Activated T-helper 1 cell treated with anti-CD3 and anti-CD28 coated beads, Interleukin-12 subunit alpha, Interleukin-12 subunit beta, Interleukin-2, Interleukin-4 antibody, amounts not matched to agents 30 ng/mL and 10 ng/mL and 1 ng/mL, durations not matched to agents 14 hours and 24 hours and 36 hours (primary cell): ENCODE data around the gene HDAC9. TPM values are rescaled to one million over a fixed set of nuclear protein-coding genes. Genes with fewer than 3 reads are reported as not detected.
A peak's percentile ranks its signal among the peaks of the same experiment; 100 is the strongest.

Experiments used
- DNase-seq: peaks from one replicate; pipeline ENCODE4 v3.0.0; 2021; ENCODE audit warnings: low spot score
- H3K27ac Mint-ChIP-seq: one replicate; pipeline ENCODE4 v1.8.0; 2021; ENCODE audit warnings: mild to moderate bottlenecking, mixed read lengths
- H3K27me3 Mint-ChIP-seq: one replicate; pipeline ENCODE4 v1.8.0; 2022; ENCODE audit warnings: mild to moderate bottlenecking, moderate library complexity, mixed read lengths; ENCODE audit not compliant: insufficient read depth
- H3K36me3 Mint-ChIP-seq: one replicate; pipeline ENCODE4 v1.8.0; 2021; ENCODE audit warnings: low read depth, mixed read lengths
- H3K4me1 Mint-ChIP-seq: one replicate; pipeline ENCODE4 v1.8.0; 2021; ENCODE audit warnings: low read depth, mixed read lengths
- H3K4me3 Mint-ChIP-seq: one replicate; pipeline ENCODE4 v1.8.0; 2021; ENCODE audit warnings: mild to moderate bottlenecking, moderate library complexity, mixed read lengths
- H3K9me3 Mint-ChIP-seq: one replicate; pipeline ENCODE4 v1.8.0; 2021; ENCODE audit warnings: mixed read lengths
- intact Hi-C: fragments of 100-400 bp; cut with micrococcal nuclease; formaldehyde crosslinking; loops from one replicate; pipeline ENCODE4 v1.15.1; 2024
- total RNA-seq: library from RNA; stranded (reverse); gene quantifications from 2 replicates; pipeline ENCODE4 v1.2.3, GENCODE V29; 2022

HDAC9 gene
- total RNA-seq, 1 donor from 2014 or later = 0.86 TPM

- intact Hi-C loops = no loop called here
- Mint-ChIP-seq H3K27me3 (no peaks in the 10 kb centered on the region), H3K4me1 (peaks cover 11% of the 10 kb centered on the region), H3K4me3 (no peak overlapping the region), H3K27ac (no peak overlapping the region), H3K9me3 (peaks cover 7% of the 10 kb centered on the region), H3K36me3 (no peaks in the 10 kb centered on the region)
- no peak for DNase-seq
Measured at GRCh38 chr7:18828994-18829857, 333.7 kb downstream of the HDAC9 start.

GRCh38 chr7:18829858-18830285 is 334.3 kb downstream of the HDAC9 start:
- intact Hi-C loops = no loop called here
- DNase-seq = no peak
- no peak overlapping the region for H3K27ac Mint-ChIP-seq
- H3K9me3 Mint-ChIP-seq = peaks cover 7% of the 10 kb centered on the region
- no peak overlapping the region for H3K4me3 Mint-ChIP-seq
- no peaks in the 10 kb centered on the region for H3K36me3 Mint-ChIP-seq
- no peaks in the 10 kb centered on the region for H3K27me3 Mint-ChIP-seq
- H3K4me1 Mint-ChIP-seq = peaks cover 11% of the 10 kb centered on the region

GRCh38 chr7:18831419-18831818 is 335.9 kb downstream of the HDAC9 start:
- no peaks in the 10 kb centered on the region for H3K36me3 Mint-ChIP-seq
- no peak overlapping the region for H3K27ac Mint-ChIP-seq
- intact Hi-C loops = no loop called here
- H3K4me1 Mint-ChIP-seq = peaks cover 15% of the 10 kb centered on the region
- DNase-seq = no peak
- H3K4me3 Mint-ChIP-seq = no peak overlapping the region
- H3K9me3 Mint-ChIP-seq = peaks cover 7% of the 10 kb centered on the region
- peaks cover 2% of the 10 kb centered on the region for H3K27me3 Mint-ChIP-seq

GRCh38 chr7:18831943-18832342 is 336.4 kb downstream of the HDAC9 start:
- Mint-ChIP-seq H3K36me3 (no peaks in the 10 kb centered on the region), H3K4me3 (no peak overlapping the region), H3K27me3 (peaks cover 2% of the 10 kb centered on the region), H3K27ac (no peak overlapping the region), H3K4me1 (peaks cover 15% of the 10 kb centered on the region), H3K9me3 (peaks cover 7% of the 10 kb centered on the region)
- intact Hi-C loops = no loop called here
- DNase-seq = no peak

GRCh38 chr7:18834577-18834976 is 339.0 kb downstream of the HDAC9 start:
- H3K9me3 Mint-ChIP-seq = peaks cover 7% of the 10 kb centered on the region
- peaks cover 11% of the 10 kb centered on the region for H3K4me1 Mint-ChIP-seq
- H3K4me3 Mint-ChIP-seq = no peak overlapping the region
- no peaks in the 10 kb centered on the region for H3K36me3 Mint-ChIP-seq
- intact Hi-C loops = no loop called here
- no peak overlapping the region for H3K27ac Mint-ChIP-seq
- peaks cover 2% of the 10 kb centered on the region for H3K27me3 Mint-ChIP-seq
- DNase-seq = no peak

GRCh38 chr7:18835001-18835690 is 339.6 kb downstream of the HDAC9 start:
- no peak overlapping the region for H3K4me3 Mint-ChIP-seq
- no peaks in the 10 kb centered on the region for H3K36me3 Mint-ChIP-seq
- H3K27me3 Mint-ChIP-seq = peaks cover 2% of the 10 kb centered on the region
- H3K27ac Mint-ChIP-seq = no peak overlapping the region
- H3K9me3 Mint-ChIP-seq = peaks cover 5% of the 10 kb centered on the region
- peaks cover 6% of the 10 kb centered on the region for H3K4me1 Mint-ChIP-seq
- no peak for DNase-seq
- intact Hi-C loops = no loop called here

GRCh38 chr7:18843979-18844378 is 348.4 kb downstream of the HDAC9 start:
- H3K9me3 Mint-ChIP-seq = peaks cover 16% of the 10 kb centered on the region
- H3K4me1 Mint-ChIP-seq = no peaks in the 10 kb centered on the region
- intact Hi-C loops = loop anchor here (1.0 kb wide), 1 partner anchor 15 kb away; no protein-coding TSS in a partner anchor
- no peaks in the 10 kb centered on the region for H3K36me3 Mint-ChIP-seq
- DNase-seq = no peak
- H3K27me3 Mint-ChIP-seq = no peaks in the 10 kb centered on the region
- H3K4me3 Mint-ChIP-seq = no peak overlapping the region
- H3K27ac Mint-ChIP-seq = no peak overlapping the region

GRCh38 chr7:18844735-18845134 is 349.2 kb downstream of the HDAC9 start:
- DNase-seq = no peak
- H3K27ac Mint-ChIP-seq = no peak overlapping the region
- H3K9me3 Mint-ChIP-seq = peaks cover 18% of the 10 kb centered on the region
- no peaks in the 10 kb centered on the region for H3K27me3 Mint-ChIP-seq
- intact Hi-C loops = loop anchor here (1.0 kb wide), 1 partner anchor 15 kb away; no protein-coding TSS in a partner anchor
- no peaks in the 10 kb centered on the region for H3K36me3 Mint-ChIP-seq
- H3K4me3 Mint-ChIP-seq = no peak overlapping the region
- no peaks in the 10 kb centered on the region for H3K4me1 Mint-ChIP-seq

- Mint-ChIP-seq H3K4me3 (no peak overlapping the region), H3K4me1 (no peaks in the 10 kb centered on the region), H3K27ac (no peak overlapping the region), H3K36me3 (no peaks in the 10 kb centered on the region), H3K9me3 (peaks cover 11% of the 10 kb centered on the region), H3K27me3 (no peaks in the 10 kb centered on the region)
- intact Hi-C loops = no loop called here
- DNase-seq = no peak
Measured at GRCh38 chr7:18845700-18846099, 350.2 kb downstream of the HDAC9 start.

- no peak for DNase-seq
- Mint-ChIP-seq H3K4me1 (no peaks in the 10 kb centered on the region), H3K4me3 (no peak overlapping the region), H3K27ac (no peak overlapping the region), H3K27me3 (no peaks in the 10 kb centered on the region), H3K9me3 (peaks cover 18% of the 10 kb centered on the region), H3K36me3 (peaks cover 4% of the 10 kb centered on the region)
- intact Hi-C loops = no loop called here
Measured at GRCh38 chr7:18846765-18847215, 351.2 kb downstream of the HDAC9 start.

- no peaks in the 10 kb centered on the region for H3K4me1 Mint-ChIP-seq
- no peak overlapping the region for H3K27ac Mint-ChIP-seq
- H3K27me3 Mint-ChIP-seq = no peaks in the 10 kb centered on the region
- intact Hi-C loops = no loop called here
- peaks cover 28% of the 10 kb centered on the region for H3K9me3 Mint-ChIP-seq
- H3K4me3 Mint-ChIP-seq = no peak overlapping the region
- DNase-seq = no peak
- H3K36me3 Mint-ChIP-seq = peaks cover 7% of the 10 kb centered on the region
Measured at GRCh38 chr7:18849130-18849529, 353.6 kb downstream of the HDAC9 start.

- no peak overlapping the region for H3K4me3 Mint-ChIP-seq
- peaks cover 16% of the 10 kb centered on the region for H3K4me1 Mint-ChIP-seq
- intact Hi-C loops = loop anchor here (5.0 kb wide), 1 partner anchor 262 kb away; the partner anchor contains the start of gene TWIST1
- peaks cover 20% of the 10 kb centered on the region for H3K36me3 Mint-ChIP-seq
- no peak overlapping the region for H3K27ac Mint-ChIP-seq
- peaks cover 50% of the 10 kb centered on the region for H3K9me3 Mint-ChIP-seq
- DNase-seq = no peak
- no peaks in the 10 kb centered on the region for H3K27me3 Mint-ChIP-seq
Measured at GRCh38 chr7:18855796-18856195, 360.2 kb downstream of the HDAC9 start.

- Mint-ChIP-seq H3K27me3 (no peaks in the 10 kb centered on the region), H3K4me3 (no peak overlapping the region), H3K9me3 (peaks cover 41% of the 10 kb centered on the region), H3K36me3 (peaks cover 20% of the 10 kb centered on the region), H3K27ac (peak overlapping the region; percentile 40), H3K4me1 (peaks cover 29% of the 10 kb centered on the region)
- DNase-seq = no peak
- intact Hi-C loops = loop anchor here (5.0 kb wide), 1 partner anchor 259 kb away; the partner anchor contains the start of gene TWIST1
Measured at GRCh38 chr7:18858232-18858631, 362.7 kb downstream of the HDAC9 start.
